Spleen (tissue), 11 donors: ENCODE results near the gene CHAD. TPM values are rescaled to one million over a fixed set of nuclear protein-coding genes. Genes with fewer than 3 reads are reported as not detected.

ENCODE experiments used
- DNase-seq: peaks from one replicate; pipeline ENCODE4 v3.0.0-alpha.2; 2020
- H3K27ac ChIP-seq, 8 donors: fragments of 200-600 bp; sonication (generic) in 7 of 8; 1 replicate in 4 of 8; 2 replicates in 4 of 8; pipeline versions ENCODE4 v1.5.0 to v1.8.0; 2016 to 2021; ENCODE audit warnings: inconsistent platforms in 4 of 8, mild to moderate bottlenecking in 4 of 8, moderate library complexity in 1 of 8
- H3K27me3 ChIP-seq, 7 donors: fragments of 200-600 bp; sonication (generic) in 6 of 7; replicated peaks in 1 of 7; 1 replicate in 4 of 7; 2 replicates in 3 of 7; pipeline versions ENCODE4 v1.5.0 to v1.8.0; 2016 to 2021; ENCODE audit warnings: inconsistent platforms in 3 of 7, mild to moderate bottlenecking in 1 of 7
- H3K36me3 ChIP-seq, 6 donors: fragments of 200-600 bp; sonication (generic) in 5 of 6; 1 replicate in 4 of 6; 2 replicates in 2 of 6; pipeline versions ENCODE4 v1.5.0 to v1.8.0; 2016 to 2021; ENCODE audit warnings: inconsistent platforms in 2 of 6
- H3K4me1 ChIP-seq, 6 donors: fragments of 200-600 bp; sonication (generic) in 5 of 6; 1 replicate in 3 of 6; 2 replicates in 3 of 6; pipeline versions ENCODE4 v1.5.0 to v1.8.0; 2016 to 2021; ENCODE audit warnings: inconsistent platforms in 3 of 6
- H3K4me3 ChIP-seq, 8 donors: fragments of 200-600 bp; sonication (generic) in 7 of 8; 1 replicate in 4 of 8; 2 replicates in 4 of 8; pipeline versions ENCODE4 v1.5.0 to v1.8.0; 2016 to 2021; ENCODE audit warnings: inconsistent platforms in 4 of 8, mild to moderate bottlenecking in 4 of 8, moderate library complexity in 2 of 8
- H3K9me3 ChIP-seq, 8 donors: fragments of 200-600 bp; sonication (generic) in 7 of 8; 1 replicate in 4 of 8; 2 replicates in 4 of 8; pipeline versions ENCODE4 v1.5.0 to v1.8.0; 2016 to 2021; ENCODE audit warnings: inconsistent platforms in 4 of 8
- CTCF ChIP-seq, 11 experiments: fragments of 200-600 bp in 7 of 11; fragments of 450-650 bp in 4 of 11; sonication (generic) in 4 of 11; IDR thresholded peaks in 8 of 11; conservative IDR thresholded peaks in 3 of 11; 1 replicate in 7 of 11; 2 replicates in 4 of 11; pipeline versions ENCODE4 v1.4.0 to v1.8.0; 2016 to 2021; ENCODE audit warnings: antibody characterized with exemption in 11 of 11, inconsistent platforms in 4 of 11, mild to moderate bottlenecking in 1 of 11
- POLR2A ChIP-seq, 3 donors: fragments of 450-650 bp; IDR thresholded peaks; one replicate each; pipeline ENCODE4 v1.5.1; 2017; ENCODE audit warnings: antibody characterized with exemption in 3 of 3, mild to moderate bottlenecking in 1 of 3
- POLR2AphosphoS5 ChIP-seq, 3 donors: sonication (generic); formaldehyde crosslinking; IDR thresholded peaks; one replicate each; pipeline ENCODE4 v1.5.1; 2017; ENCODE audit warnings: antibody characterized with exemption in 3 of 3
- WGBS, 5 donors: extraction: QIAGEN DNeasy Blood & Tissue Kit in 3 of 5; methylation state at CpG; one replicate each; pipeline versions ENCODE4 v1.1.5 to v1.1.7; 2013 to 2018; 5-methylcytosine and 5-hydroxymethylcytosine counted together
- intact Hi-C: fragments of 100-400 bp; cut with DNase I; formaldehyde crosslinking; loops from one replicate; pipeline ENCODE4 v1.15.0; 2023; ENCODE audit warnings: low total_unique reads
- polyA plus RNA-seq, 3 donors: library from polyadenylated mRNA; stranded (reverse); fragments of 200-250 nt; gene quantifications; one replicate each; pipeline ENCODE4 v1.2.1, GENCODE V29; 2013
- total RNA-seq, 7 donors: library from RNA; depleted of rRNA in 3 of 7; stranded (reverse); fragments of >200 nt in 3 of 7; fragmentation: NEBNext Ultra II Directional in 4 of 7; extraction: Animal tissue kit (Norgen Biotek cat#: 25700) in 4 of 7; gene quantifications; one replicate each; pipeline versions ENCODE4 v1.1.0 to v1.2.1, GENCODE V29; 2016 to 2021
- donor health status: healthy with polysubstance abuse.
- donor health status: DM: no; HTN: no; CAD: no; lungs with moderate emphysema.
- donor health status: DM: no; HTN: no; CAD: no.
- donor health status: Bipolar disorder and iron deficiency.
- donor health status: healthy.
- donor health status: DM: no; HTN: no; CAD: no.
- donor health status: DM: yes; HTN: yes; CAD: no.

CHAD gene
- total and polyA plus RNA-seq, 10 donors: 0.39 TPM; not detected in 9

- peak in 7 of 11 experiments; percentile 23 to 56 (median 42) for TF ChIP-seq CTCF (IDR thresholded peaks at IDR 0.05 in 8 of 11, conservative IDR thresholded peaks at IDR 0.05 in 3 of 11)
- TF ChIP-seq POLR2AphosphoS5 (IDR thresholded peaks at IDR 0.05): no peak
- no peak for TF ChIP-seq POLR2A (IDR thresholded peaks at IDR 0.05)
- DNase-seq: no peak
- H3K27me3 ChIP-seq: no peaks in the 10 kb centered on the region
- no peak overlapping the region for H3K27ac ChIP-seq
- no peak overlapping the region for H3K4me3 ChIP-seq
- H3K4me1 ChIP-seq: no peaks in the 10 kb centered on the region
- 28 to 46% (median 37%) methylated on average over 5 of the region's 5 CpGs for WGBS, 5 donors
- no peaks in the 10 kb centered on the region for H3K36me3 ChIP-seq
- H3K9me3 ChIP-seq: no peaks in the 10 kb centered on the region
- intact Hi-C loops: no loop called here
Observed at GRCh38 chr17:50501054-50501453, 32.4 kb upstream of the CHAD start.

DNA sequence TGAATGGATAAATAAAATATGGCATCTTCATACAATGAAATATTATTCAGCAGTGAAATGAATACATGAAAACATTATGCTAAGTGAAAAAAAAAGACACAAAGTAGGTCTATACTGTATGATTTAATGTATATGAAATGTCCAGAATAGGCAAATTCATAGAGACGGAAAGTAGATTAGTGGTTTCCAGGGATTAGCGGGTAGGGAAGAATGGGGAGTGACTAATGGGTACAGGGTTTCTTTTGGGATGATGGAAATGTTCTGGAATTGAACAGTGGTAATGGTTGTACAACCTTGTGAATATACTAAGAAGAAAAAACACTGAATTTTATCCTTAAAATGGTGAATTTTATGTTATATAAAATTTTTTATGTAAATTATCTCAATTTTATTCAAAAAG lies 31.0 kb upstream of the CHAD start:
- H3K27ac ChIP-seq: no peak overlapping the region
- intact Hi-C loops: no loop called here
- no peak for TF ChIP-seq CTCF (IDR thresholded peaks at IDR 0.05 in 8 of 11, conservative IDR thresholded peaks at IDR 0.05 in 3 of 11)
- TF ChIP-seq POLR2A (IDR thresholded peaks at IDR 0.05): no peak
- no peak for TF ChIP-seq POLR2AphosphoS5 (IDR thresholded peaks at IDR 0.05)

DNA sequence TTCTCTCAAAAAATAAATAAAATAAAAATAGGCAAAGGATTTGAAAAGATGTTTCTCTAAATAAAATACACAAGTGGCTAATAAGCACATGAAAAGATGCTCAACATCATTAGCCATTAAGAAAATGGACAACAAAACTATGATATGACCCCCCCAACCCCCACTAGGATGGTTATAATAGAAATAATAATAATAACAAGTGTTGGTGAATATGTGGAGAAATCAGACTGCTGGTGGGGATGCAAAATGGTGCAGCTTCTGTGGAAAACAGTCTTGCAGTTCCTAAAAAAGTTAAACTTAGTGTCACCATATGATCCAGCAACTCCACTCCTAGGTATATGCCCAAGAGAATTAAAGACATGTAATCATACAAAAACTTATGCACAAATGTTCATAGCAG lies 30.6 kb upstream of the CHAD start:
- intact Hi-C loops: no loop called here

More for the DNA sequence above, 31.0 kb upstream of the CHAD start:
- Histone ChIP-seq H3K4me1 (no peaks in the 10 kb centered on the region), H3K36me3 (no peaks in the 10 kb centered on the region), H3K9me3 (no peaks in the 10 kb centered on the region), H3K27me3 (no peaks in the 10 kb centered on the region), H3K4me3 (no peak overlapping the region)
- DNase-seq: no peak
- 93 to 100% (median 95%) methylated on average over 2 of the region's 2 CpGs for WGBS, 5 donors

More for the DNA sequence above, 30.6 kb upstream of the CHAD start:
- TF ChIP-seq POLR2A (IDR thresholded peaks at IDR 0.05) (no peak), POLR2AphosphoS5 (IDR thresholded peaks at IDR 0.05) (no peak), CTCF (IDR thresholded peaks at IDR 0.05 in 8 of 11, conservative IDR thresholded peaks at IDR 0.05 in 3 of 11) (no peak)
- H3K36me3 ChIP-seq: no peaks in the 10 kb centered on the region
- no peaks in the 10 kb centered on the region for H3K4me1 ChIP-seq
- H3K27ac ChIP-seq: no peak overlapping the region
- no peaks in the 10 kb centered on the region for H3K27me3 ChIP-seq
- no peak overlapping the region for H3K4me3 ChIP-seq
- H3K9me3 ChIP-seq: no peaks in the 10 kb centered on the region
- DNase-seq: no peak
